Measurements from ENCODE around the gene EIF5. TPM values are rescaled to one million over a fixed set of nuclear protein-coding genes. Genes with fewer than 3 reads are reported as not detected.

Gene EIF5
- total RNA-seq, 1 donor from 2014 or later: 266 TPM

GRCh38 chr14:103384450-103385151 lies 50.6 kb downstream of the EIF5 start:
- peaks cover 35% of the 10 kb centered on the region for H3K4me1 ChIP-seq
- H3K4me3 ChIP-seq: peak overlapping the region; percentile 88
- DNase-seq (no peak), ATAC-seq (peak; percentile 18 to 46)
- H3K27ac ChIP-seq: peak overlapping the region; percentile 98
- no peaks in the 10 kb centered on the region for H3K27me3 ChIP-seq (ENCODE audit: low read depth)
- H3K36me3 ChIP-seq: no peaks in the 10 kb centered on the region
- no peaks in the 10 kb centered on the region for H3K9me3 ChIP-seq
- TF ChIP-seq CTCF (IDR thresholded peaks at IDR 0.05): no peak
- intact Hi-C loops (cut with DNase I): no loop called here

- Histone ChIP-seq H3K27ac (peak within 1 kb of the TSS; percentile 98), H3K36me3 (no peaks in the 10 kb centered on the region), H3K9me3 (no peaks in the 10 kb centered on the region), H3K4me3 (peak within 1 kb of the TSS; percentile 88), H3K4me1 (peaks cover 37% of the 10 kb centered on the region), H3K27me3 (ENCODE audit: low read depth) (no peaks in the 10 kb centered on the region)
- ATAC-seq: peak; percentile 97 to 98
- intact Hi-C loops (cut with DNase I): no loop called here
- DNase-seq: peak; percentile 99
- peak; percentile 28 for TF ChIP-seq CTCF (IDR thresholded peaks at IDR 0.05)
Observed at GRCh38 chr14:103385152-103385928, 51.3 kb downstream of the EIF5 start, which contains the start of gene MARK3. TSS of gene MARK3 (plus strand) at chr14:103385415. CDS start at chr14:103386030, 615 bp downstream.

- no peak for TF ChIP-seq CTCF (IDR thresholded peaks at IDR 0.05)
- H3K4me3 ChIP-seq: peak overlapping the region; percentile 88
- H3K27ac ChIP-seq: peak overlapping the region; percentile 98
- no peaks in the 10 kb centered on the region for H3K9me3 ChIP-seq
- H3K36me3 ChIP-seq: no peaks in the 10 kb centered on the region
- H3K4me1 ChIP-seq: peaks cover 45% of the 10 kb centered on the region
- H3K27me3 ChIP-seq (ENCODE audit: low read depth): no peaks in the 10 kb centered on the region
- ATAC-seq (peak; percentile 27 to 30), DNase-seq (peak; percentile 55)
- intact Hi-C loops (cut with DNase I): no loop called here
Observed at GRCh38 chr14:103385929-103386712, 52.1 kb downstream of the EIF5 start.

GRCh38 chr14:103386713-103387329 lies 52.8 kb downstream of the EIF5 start:
- DNase-seq (no peak), ATAC-seq (no peak)
- TF ChIP-seq CTCF (IDR thresholded peaks at IDR 0.05): no peak
- H3K9me3 ChIP-seq: no peaks in the 10 kb centered on the region
- peaks cover 52% of the 10 kb centered on the region for H3K4me1 ChIP-seq
- H3K4me3 ChIP-seq: peak overlapping the region; percentile 88
- intact Hi-C loops (cut with DNase I): no loop called here
- no peaks in the 10 kb centered on the region for H3K27me3 ChIP-seq (ENCODE audit: low read depth)
- H3K36me3 ChIP-seq: no peaks in the 10 kb centered on the region
- peak overlapping the region; percentile 98 for H3K27ac ChIP-seq

GRCh38 chr14:103388664-103389063 lies 54.6 kb downstream of the EIF5 start:
- DNase-seq (no peak), ATAC-seq (no peak)
- Histone ChIP-seq H3K27me3 (ENCODE audit: low read depth) (no peaks in the 10 kb centered on the region), H3K36me3 (no peaks in the 10 kb centered on the region), H3K4me3 (peak overlapping the region; percentile 88), H3K9me3 (no peaks in the 10 kb centered on the region), H3K4me1 (peaks cover 70% of the 10 kb centered on the region), H3K27ac (no peak overlapping the region)
- intact Hi-C loops (cut with DNase I): no loop called here
- TF ChIP-seq CTCF (IDR thresholded peaks at IDR 0.05): no peak
